ENCODE measurements around the gene FBXO15.

The FBXO15 gene

GRCh38 chr18:74147779-74148542 is at the start of gene FBXO15, which contains the start of gene TIMM21:
Gene FBXO15 (minus strand): TSS chr18:74147834. CDS start chr18:74147785, 49 bp downstream.
Gene TIMM21 (plus strand): TSS chr18:74148523. CDS start chr18:74148809, 286 bp downstream.
- TF ChIP-seq EZH2phosphoT487 (IDR thresholded peaks at IDR 0.05; ENCODE audit: low read depth): no peak
- TF ChIP-seq, protein P1, sequence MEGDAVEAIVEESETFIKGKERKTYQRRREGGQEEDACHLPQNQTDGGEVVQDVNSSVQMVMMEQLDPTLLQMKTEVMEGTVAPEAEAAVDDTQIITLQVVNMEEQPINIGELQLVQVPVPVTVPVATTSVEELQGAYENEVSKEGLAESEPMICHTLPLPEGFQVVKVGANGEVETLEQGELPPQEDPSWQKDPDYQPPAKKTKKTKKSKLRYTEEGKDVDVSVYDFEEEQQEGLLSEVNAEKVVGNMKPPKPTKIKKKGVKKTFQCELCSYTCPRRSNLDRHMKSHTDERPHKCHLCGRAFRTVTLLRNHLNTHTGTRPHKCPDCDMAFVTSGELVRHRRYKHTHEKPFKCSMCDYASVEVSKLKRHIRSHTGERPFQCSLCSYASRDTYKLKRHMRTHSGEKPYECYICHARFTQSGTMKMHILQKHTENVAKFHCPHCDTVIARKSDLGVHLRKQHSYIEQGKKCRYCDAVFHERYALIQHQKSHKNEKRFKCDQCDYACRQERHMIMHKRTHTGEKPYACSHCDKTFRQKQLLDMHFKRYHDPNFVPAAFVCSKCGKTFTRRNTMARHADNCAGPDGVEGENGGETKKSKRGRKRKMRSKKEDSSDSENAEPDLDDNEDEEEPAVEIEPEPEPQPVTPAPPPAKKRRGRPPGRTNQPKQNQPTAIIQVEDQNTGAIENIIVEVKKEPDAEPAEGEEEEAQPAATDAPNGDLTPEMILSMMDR (IDR thresholded peaks at IDR 0.05; ENCODE audit: low read depth, low read length): no peak
- Histone ChIP-seq H2AFZ (ENCODE audit: low read depth, low read length) (peak within 1 kb of the TSS; percentile 92), H3K4me3 (ENCODE audit: low read length) (peak within 1 kb of the TSS; percentile 79), H3K27me3 (ENCODE audit: low read depth, low read length) (no peaks in the 10 kb centered on the region), H3K36me3 (replicated peaks; ENCODE audit: low read depth, low read length) (peaks cover 14% of the 10 kb centered on the region), H3K9me3 (ENCODE audit: insufficient read depth, low read length) (no peaks in the 10 kb centered on the region), H3K79me2 (ENCODE audit: low read length) (peaks cover 46% of the 10 kb centered on the region), H3K9ac (ENCODE audit: low read length) (peak within 1 kb of the TSS; percentile 96), H4K20me1 (ENCODE audit: insufficient read depth, low read length) (peaks cover 11% of the 10 kb centered on the region), H3K27ac (ENCODE audit: low read length) (peak within 1 kb of the TSS; percentile 86), H3K4me1 (ENCODE audit: low read length) (peaks cover 14% of the 10 kb centered on the region), H3K4me2 (ENCODE audit: low read length) (peak within 1 kb of the TSS; percentile 76)

DNA sequence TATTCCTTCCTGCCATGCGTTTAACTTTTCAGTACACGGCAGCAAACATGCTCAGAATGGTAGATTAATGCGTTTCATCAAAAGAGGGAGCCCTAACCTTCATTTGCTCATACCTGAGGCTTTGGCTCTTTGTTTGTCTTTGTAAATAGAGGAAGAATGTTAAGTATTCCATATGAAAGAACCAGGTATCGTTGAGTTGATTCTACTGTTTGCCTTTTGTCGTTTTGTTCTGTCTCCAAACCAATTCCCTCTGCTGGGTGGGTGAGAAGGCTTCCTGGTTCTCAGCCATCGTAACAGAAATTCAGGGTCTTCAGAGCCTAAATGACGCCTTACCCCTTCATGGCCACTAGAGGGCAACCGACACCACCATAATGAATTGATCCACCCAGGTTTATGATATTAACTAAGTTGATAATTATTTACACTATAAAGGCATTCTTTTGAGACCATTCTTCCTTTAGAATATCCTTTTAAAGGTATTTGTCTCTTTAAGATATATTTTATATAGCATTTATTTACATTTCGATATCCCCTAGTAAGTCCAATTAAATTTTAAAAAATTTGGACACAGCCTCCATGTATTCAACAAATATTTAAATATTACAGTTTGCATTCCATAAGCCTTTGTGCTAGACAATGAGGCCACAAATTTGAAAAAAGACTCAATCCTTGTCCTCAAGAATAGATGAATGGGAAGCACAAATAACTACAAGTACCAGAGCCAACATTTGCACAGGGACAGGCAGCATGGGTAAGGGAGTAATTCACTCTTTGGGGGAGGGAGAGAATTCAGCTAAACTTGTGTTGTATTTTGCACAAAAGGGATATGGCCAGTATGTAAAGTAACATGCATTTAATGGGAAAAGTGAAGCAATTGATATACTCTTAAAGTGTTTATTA is 48.8 kb upstream of the FBXO15 start:
- Histone ChIP-seq H3K9ac (ENCODE audit: low read length) (peak overlapping the region; percentile 56), H3K27ac (ENCODE audit: low read length) (no peak overlapping the region), H4K20me1 (ENCODE audit: insufficient read depth, low read length) (no peaks in the 10 kb centered on the region), H3K79me2 (ENCODE audit: low read length) (no peaks in the 10 kb centered on the region), H3K4me3 (ENCODE audit: low read length) (peak overlapping the region; percentile 77), H3K4me2 (ENCODE audit: low read length) (peak overlapping the region; percentile 85), H3K4me1 (ENCODE audit: low read length) (peaks cover 13% of the 10 kb centered on the region; the same call in 1 of the 2 replicates), H3K36me3 (replicated peaks; ENCODE audit: low read depth, low read length) (no peaks in the 10 kb centered on the region), H2AFZ (ENCODE audit: low read depth, low read length) (peak overlapping the region; percentile 99), H3K9me3 (ENCODE audit: insufficient read depth, low read length) (no peaks in the 10 kb centered on the region), H3K27me3 (ENCODE audit: low read depth, low read length) (peaks cover 17% of the 10 kb centered on the region)
- TF ChIP-seq, protein P1 (IDR thresholded peaks at IDR 0.05; ENCODE audit: low read depth, low read length): peak; percentile 99
- no peak for TF ChIP-seq EZH2phosphoT487 (IDR thresholded peaks at IDR 0.05; ENCODE audit: low read depth)

- Histone ChIP-seq H2AFZ (ENCODE audit: low read depth, low read length) (no peak overlapping the region), H3K27me3 (ENCODE audit: low read depth, low read length) (peaks cover 18% of the 10 kb centered on the region), H3K9ac (ENCODE audit: low read length) (no peak overlapping the region), H3K4me3 (ENCODE audit: low read length) (no peak overlapping the region), H3K27ac (ENCODE audit: low read length) (no peak overlapping the region), H3K9me3 (ENCODE audit: insufficient read depth, low read length) (no peaks in the 10 kb centered on the region), H3K4me2 (ENCODE audit: low read length) (no peak overlapping the region), H3K4me1 (ENCODE audit: low read length) (peaks cover 13% of the 10 kb centered on the region; the same call in 1 of the 2 replicates), H4K20me1 (ENCODE audit: insufficient read depth, low read length) (no peaks in the 10 kb centered on the region), H3K79me2 (ENCODE audit: low read length) (no peaks in the 10 kb centered on the region), H3K36me3 (replicated peaks; ENCODE audit: low read depth, low read length) (no peaks in the 10 kb centered on the region)
- TF ChIP-seq, protein P1 (IDR thresholded peaks at IDR 0.05; ENCODE audit: low read depth, low read length): no peak
- no peak for TF ChIP-seq EZH2phosphoT487 (IDR thresholded peaks at IDR 0.05; ENCODE audit: low read depth)
These were observed 47.1 kb upstream of the FBXO15 start for GRCh38 chr18:74194691-74195090.

- peaks cover 25% of the 10 kb centered on the region for H3K27me3 ChIP-seq (ENCODE audit: low read depth, low read length)
- no peaks in the 10 kb centered on the region for H3K79me2 ChIP-seq (ENCODE audit: low read length)
- TF ChIP-seq, protein P1 (IDR thresholded peaks at IDR 0.05; ENCODE audit: low read depth, low read length): no peak
- no peak for TF ChIP-seq EZH2phosphoT487 (IDR thresholded peaks at IDR 0.05; ENCODE audit: low read depth)
- H3K9me3 ChIP-seq (ENCODE audit: insufficient read depth, low read length): no peaks in the 10 kb centered on the region
- no peak overlapping the region for H3K4me2 ChIP-seq (ENCODE audit: low read length)
- H3K36me3 ChIP-seq (replicated peaks; ENCODE audit: low read depth, low read length): no peaks in the 10 kb centered on the region
- peaks cover 2% of the 10 kb centered on the region; the same call in 1 of the 2 replicates for H3K4me1 ChIP-seq (ENCODE audit: low read length)
- H4K20me1 ChIP-seq (ENCODE audit: insufficient read depth, low read length): no peaks in the 10 kb centered on the region
- no peak overlapping the region for H3K9ac ChIP-seq (ENCODE audit: low read length)
- H3K27ac ChIP-seq (ENCODE audit: low read length): no peak overlapping the region
- H3K4me3 ChIP-seq (ENCODE audit: low read length): no peak overlapping the region
- no peak overlapping the region for H2AFZ ChIP-seq (ENCODE audit: low read depth, low read length)
These were observed 43.9 kb upstream of the FBXO15 start for GRCh38 chr18:74191577-74191976.
